ENCODE data around the gene THADA.

Gene THADA

DNA sequence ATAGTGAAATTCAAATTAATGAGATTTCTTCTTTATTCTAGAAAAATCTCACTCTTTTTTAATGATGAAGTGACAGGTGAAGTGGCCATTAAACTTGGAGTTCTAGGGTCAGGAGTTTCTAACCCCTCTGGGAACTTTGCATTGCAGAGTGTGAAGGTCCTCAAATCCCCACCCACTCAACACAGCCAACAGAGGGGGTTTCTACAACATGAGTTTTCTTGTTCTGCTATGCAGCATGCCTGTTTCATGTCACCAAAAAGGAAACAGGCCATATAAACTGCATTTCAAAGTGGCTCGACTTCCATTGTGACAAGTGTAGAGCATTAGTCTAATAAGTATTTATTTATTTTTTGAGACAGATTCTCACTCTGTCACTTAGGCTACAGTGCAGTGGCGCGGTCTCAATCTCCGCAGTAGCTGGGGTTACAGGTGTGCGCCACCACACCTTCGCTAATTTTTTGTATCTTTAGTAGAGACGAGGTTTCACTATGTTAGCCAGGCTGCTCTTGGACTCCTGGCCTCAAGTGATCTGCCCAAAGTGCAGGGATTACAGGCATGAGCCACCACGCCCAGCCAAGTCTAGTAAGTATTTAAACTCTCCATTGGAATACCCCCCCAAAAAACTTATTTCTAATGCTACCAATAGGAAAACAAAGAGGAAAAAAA, 223.3 kb downstream of the THADA start:
- DNase-seq = no peak

DNA sequence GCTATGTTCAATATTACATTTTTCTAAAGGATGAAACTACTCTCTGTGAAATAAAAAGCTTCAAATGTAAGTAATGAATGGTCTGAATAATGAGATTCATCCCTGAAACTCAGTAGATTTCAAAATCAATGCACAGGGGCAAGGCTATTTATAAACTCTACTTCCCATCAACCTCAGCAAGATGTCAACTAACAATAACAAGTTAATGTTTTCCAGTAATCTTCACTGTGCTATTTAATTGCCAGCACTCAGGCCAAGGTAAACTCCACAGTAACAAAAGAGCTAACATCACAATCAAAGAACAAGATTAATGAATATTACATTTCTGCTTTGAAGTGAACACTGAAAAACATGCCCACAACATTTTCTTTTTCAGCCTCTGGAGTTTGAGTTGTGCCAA, 225.1 kb downstream of the THADA start:
- peak; percentile 23 for DNase-seq

DNA sequence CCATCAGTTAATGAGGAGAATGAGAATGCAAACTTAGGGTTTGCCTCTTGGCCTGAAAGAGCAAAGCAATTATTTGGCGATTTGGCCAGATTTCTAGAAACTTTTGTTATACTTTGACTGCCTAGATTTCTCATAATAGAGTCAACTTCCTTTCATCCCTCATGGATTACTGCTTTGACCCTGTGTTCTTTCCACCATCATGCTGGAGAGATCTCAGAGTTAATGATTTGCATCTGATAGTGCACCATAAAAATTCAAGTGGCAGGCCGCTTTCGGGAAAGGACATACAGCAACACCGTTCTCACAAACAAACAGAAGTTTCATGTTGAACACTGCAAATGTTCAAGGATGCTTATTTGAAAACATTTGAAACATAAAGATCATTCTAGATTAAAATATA, 225.7 kb downstream of the THADA start:
- DNase-seq = no peak

DNA sequence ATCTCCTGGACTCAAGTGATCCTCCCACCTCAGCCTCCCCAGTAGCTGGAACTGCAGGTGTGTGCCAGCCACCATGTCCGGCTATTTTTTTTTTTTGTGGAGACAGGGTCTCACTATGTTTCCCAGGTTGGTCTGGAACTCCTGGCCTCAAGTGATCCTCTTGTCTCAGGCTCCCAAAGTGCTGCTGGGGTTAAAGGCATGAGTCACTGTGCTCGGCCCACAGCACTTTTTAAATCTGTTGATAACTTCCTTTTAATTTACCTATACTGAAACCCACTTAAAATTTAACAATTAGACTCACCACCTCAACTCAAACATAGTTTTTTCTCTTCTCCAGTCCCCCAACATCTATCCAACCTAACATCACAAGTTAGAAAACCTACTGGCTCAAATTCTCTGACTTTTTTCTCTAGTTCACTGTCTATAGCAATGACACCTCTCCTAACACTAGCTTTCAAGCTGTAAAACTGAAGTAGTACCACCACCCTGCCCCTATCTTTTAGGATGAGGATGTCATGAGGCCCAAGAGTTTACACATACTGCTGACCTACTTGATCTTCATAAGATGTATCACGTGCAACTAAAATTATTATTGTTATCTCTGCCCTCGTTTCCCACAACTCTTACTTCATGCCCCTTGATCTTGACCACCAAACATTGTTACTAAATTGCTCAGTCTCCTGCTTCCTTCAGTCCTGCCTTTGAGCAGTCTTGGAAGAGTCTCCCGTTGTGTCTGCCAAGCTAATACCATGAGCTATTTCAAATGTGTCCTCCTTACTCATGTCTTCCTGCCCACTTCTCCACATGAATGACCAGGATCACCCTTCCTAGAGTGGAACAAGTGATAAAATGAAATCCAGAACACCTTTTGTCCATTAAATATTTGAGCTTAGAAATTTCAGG, 227.1 kb downstream of the THADA start:
- DNase-seq = no peak

DNA sequence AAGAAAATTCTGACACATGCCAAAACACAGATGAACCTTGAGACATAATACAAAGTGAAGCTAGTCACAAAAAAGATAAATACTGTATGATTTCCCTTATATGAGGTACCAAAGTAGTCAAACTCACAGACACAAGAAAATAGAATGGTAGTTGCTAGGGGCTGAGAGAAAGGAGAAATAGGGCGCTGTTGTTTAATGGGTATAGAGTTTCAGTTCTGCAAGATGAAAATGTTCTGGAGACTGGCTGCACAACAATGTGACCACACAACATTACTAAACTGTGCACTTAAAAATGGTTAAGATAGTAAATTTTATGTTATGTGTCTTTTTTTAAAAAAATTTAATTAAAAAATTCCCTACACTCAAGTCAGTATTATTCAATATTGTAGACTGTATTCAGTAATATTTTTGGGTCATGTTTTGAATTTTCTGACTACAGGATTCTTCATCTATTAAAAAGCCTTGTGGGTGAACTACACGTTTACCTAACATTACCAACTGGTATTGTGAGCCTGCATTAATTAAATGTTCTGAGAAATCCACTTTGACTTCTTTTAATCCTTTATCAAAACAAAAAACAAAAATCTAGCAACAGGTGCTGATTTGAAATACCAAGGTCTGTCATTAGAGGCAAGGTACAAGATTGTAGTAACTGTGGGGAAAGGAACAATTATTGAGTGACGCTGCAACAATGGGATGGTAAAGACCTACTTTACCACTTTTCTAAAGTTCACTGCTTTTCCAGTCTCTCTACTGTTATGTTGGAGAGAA, 228.6 kb downstream of the THADA start:
- DNase-seq = no peak

DNA sequence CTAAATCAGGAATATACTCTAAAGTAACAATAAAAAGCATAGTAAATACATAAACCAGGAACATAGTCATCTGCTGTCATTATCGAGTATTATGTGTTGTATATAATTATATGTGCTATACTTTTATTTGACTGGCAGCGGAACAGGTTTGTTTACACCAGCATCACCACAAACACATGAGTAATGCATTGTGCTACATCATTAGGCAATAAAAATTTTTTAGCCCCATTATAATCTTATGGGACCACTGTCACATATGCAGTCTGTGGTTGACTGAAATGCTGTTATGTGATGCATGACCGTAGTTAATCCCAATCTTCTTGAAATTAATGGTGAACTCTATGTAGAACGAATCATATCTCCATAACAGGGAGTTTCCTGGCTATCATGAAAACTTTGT, 232.7 kb downstream of the THADA start:
- DNase-seq = no peak

DNA sequence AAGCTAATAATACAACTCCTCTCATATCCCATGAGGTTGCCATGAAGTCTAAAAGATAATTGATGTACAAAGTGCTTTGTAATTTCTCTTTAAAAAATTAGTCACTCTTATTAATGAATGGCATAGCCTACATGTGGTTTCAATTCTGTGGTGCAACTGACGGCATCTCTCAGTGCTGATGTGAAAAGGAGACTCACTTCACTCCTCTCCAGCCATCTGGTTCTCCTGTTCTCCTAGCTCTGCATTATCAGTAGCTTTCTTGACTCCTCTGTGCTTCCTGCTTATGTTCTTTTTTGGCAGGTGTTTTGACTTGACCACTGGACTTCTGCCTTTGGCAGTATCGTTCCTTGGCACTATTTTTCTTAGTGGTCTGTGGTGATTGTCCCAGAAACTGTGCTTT, 234.6 kb downstream of the THADA start:
- DNase-seq = no peak

DNA sequence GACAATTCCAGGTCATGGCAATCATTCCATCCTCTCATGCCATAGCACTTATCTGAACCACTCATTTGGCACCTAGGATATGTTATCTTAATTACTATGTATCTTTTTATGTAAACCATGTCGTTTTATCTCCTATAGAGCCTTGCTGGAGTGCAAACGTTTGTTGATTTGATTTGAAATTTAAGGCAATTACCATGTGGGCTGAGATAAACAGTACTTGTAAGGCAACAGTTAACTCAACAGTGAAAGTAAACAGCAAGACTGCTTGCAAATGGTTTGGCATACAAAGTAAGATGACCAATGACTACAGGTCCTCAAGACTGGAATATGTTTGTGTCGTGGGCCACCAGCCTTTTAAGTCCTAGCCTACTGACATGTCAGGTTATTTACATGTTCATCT, 235.7 kb downstream of the THADA start:
- no peak for DNase-seq

DNA sequence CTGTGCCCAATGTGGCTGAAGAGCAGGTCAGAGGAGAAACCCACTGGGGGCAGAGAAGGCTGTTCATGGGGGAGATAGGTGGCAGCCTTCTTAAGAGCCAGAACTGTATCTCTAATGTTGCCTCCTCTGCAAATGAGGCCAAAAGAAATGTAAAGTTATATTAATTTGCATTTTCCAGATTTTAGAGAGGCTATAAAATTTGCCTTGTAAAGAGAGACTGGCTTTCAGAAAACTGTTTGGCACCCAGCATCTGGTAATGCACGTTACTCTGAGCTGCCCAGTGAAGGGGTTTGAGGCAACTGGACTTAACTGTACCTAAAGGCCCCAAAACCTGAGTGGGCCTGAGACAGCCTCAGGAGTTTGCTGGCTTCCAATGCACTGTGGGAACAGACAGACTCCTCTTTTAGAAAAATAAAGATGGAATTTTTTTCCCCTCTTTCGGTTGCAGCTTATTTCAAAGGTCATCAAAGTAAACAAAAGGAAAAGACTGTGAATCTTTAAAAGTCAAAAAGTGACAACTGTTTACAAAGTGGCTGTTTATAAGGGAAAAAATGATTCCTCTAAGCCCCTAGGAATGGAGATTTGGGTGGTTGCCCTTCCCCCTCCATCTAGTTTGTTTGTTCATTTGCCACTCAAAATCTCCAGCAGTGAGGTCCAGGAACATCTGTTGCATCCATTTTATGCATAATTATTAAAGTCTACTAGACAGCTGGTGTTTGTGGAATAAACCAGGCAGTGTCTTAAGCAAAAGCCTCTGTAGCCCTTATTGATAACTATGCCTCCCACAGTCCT, 237.2 kb downstream of the THADA start:
- no peak for DNase-seq

DNA sequence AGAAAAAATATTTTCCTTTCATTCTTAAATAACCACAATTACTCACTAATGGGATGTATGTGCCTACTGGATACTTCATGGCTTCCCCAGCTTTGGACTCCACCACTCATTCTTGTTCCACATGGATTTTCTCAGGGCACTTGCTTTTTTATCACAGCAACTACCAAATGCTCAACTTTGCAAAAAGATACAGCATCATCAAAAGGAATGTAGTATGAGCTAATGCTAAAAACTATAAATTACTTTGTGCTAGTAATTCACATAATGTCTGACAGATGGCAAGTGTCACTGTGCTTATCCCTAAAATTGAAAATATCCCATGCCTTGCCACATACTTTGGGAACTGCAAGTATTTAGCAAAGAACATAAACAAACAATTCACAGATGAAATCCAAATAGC, 239.1 kb downstream of the THADA start:
- DNase-seq = no peak

DNA sequence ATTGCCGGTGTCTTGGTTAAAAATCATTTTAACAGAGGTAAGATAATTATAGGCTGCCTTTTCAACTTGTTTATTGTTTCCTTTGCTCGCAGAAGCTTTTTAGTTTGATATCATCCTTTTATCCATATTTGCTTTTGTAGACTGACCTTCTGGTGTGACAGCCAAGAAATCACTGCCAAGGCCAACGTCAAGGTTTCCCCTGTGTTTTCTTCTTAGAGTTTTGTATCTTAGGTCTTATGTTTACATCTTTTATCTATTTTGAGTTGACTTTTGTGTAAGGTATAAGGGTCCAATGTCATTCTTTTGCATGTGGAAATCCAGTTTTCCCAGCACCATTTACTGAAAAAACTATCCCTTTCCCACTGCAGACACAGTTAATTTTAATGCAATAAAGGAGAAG, 240.4 kb downstream of the THADA start:
- no peak for DNase-seq

DNA sequence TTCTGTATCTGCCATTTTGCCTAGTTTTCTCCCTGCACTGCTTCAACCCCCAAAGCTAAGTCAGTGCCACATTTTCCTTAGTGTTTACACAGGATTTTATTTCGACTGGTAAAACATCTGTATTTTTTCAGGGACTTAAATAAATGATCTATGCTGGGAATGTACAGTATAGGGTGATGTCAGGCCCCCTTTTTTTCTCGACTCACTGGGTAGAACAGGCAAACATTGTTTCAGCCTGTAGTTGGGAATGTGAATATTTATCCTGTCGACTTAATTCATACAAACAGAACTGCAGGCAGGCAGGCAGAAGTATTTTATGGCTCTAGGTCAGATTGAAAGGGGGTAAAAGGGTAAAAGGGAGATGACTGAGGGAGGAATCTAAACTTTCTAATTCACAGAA, 245.9 kb downstream of the THADA start:
- DNase-seq = no peak

DNA sequence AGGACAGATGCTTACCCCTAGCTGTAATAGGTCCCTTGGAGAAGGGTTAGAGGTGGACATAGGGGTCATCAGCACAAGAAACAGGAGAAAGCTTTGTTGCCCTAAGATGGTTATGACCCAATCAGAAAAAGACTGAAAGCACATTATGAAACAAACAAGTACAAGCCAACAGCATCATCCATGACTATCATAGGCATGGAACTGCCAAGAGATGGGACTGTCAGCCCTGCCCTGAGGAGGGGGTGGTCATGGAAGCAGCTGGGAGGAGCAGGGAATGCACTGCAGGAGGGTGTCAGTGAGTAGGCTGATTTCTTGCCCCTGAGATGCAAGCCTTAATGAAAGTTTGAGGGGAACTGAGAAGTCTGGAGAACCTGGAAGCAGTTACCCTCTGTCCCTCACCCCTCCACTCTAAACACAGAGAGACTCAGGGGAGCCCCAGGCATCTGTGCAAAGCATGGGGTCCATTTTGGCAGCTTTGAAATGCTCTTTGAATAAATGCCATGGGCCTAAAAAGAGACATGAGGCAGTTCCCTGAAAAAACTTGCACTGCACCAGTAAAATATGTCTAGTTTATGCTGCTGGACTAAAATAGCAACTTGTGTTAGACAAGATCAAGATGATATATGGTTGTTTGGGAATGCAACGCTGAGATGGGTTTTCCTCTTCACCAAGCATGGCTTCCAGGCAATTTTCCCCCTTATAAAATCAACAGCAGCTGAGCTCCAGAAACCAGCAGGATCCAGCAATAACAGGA, 246.8 kb downstream of the THADA start:
- no peak for DNase-seq

DNA sequence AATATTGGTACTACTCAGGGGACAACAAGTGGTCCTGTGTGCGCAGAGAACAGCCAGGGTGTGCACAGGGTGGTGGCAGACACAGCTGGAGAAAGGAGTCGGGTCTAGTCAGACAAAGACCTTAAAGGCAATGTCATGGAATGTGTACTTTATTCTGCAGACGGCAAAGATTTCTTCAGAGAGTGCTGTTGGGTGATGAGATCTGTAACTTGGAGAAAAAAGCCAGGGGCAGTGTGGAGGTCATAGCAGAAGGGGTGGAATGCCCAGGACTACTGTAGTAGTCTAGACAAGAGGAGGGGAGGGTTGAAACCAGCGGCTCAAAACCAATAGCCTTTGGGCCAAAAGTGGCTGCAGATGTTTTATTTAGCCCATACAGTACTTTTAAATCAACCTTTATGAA, 248.1 kb downstream of the THADA start:
- no peak for DNase-seq

DNA sequence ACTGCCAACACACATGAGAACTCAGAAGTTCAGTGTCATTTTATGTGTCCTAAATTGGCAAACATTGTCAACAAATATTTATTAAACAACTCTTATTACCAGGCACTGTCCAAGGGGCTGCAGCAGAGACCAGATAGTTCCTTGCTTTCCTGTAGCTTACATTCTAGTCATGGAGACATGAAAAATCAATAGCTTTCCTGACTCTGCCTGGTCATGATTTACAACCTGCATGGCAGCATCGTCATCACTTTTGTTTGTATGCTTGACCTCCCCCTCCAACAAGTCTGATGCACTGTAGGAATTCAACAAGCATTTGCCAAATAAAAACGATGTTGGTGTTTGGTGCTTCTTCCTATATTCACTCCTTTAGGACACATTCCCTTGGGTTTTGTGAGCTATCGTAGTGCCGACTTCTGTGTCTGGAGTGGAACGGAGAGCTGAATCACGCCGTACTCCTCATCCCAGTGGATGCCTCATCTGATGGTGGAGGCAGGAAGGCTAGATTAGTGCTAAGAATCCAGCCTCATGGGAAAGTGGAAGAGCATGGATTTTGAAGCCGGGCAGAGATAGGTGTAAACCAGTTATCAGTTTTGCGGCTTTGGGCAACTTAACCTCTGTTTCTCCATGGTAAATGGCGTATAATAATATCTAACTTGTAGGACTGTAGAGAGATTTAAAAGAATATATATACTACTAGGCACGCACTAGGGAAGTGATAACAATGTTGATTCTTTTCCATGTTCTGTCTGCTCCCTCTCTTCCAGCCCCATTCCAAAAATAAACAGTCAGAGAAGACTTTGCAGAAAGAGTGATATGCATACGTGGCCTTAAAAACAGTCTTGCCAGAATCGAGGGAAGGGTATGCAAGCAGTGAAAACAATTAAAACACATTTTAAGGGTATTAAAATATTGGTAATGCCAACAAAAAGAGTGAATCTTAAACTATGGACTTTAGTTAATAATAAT, 249.0 kb downstream of the THADA start:
- no peak for DNase-seq

DNA sequence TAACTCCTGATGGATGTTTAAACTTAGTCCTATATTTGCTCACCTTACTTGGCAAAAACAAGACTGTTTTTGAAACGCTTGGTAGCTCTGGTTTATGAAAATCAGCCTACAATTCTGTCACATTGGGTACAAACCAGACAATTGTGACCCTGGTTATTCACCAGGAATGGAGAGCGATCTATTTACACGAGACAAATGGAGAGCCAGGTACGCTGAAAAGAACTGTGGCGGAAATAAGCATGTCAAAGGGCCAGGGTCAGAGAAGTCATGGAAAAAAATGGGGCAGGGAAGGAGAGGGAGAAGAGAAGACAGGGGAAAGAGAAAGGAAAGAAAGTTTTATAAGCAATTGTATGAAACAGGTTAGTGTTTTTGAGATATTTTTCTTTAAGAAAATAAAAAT, 250.0 kb downstream of the THADA start:
- DNase-seq = no peak

DNA sequence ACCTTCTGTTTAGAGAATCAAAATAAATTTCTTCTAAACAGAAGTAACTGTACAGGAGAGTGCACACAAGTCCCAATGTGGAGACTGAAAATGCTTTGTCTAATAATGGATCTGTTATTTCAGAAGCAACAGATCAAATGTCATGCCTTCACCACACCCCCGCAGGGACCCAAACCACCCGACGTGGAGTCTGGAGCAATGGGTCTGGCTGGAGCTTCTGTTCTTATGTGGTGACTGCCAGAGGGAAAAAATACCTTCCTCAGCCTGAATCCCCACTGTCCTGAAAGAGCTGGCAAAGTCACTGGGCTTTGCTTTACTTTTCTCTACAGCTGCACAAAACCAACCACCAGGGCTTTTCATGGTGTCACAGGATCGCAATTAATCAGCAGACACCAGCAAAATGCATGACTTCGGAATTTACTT, 250.4 kb downstream of the THADA start:
- DNase-seq = no peak

DNA sequence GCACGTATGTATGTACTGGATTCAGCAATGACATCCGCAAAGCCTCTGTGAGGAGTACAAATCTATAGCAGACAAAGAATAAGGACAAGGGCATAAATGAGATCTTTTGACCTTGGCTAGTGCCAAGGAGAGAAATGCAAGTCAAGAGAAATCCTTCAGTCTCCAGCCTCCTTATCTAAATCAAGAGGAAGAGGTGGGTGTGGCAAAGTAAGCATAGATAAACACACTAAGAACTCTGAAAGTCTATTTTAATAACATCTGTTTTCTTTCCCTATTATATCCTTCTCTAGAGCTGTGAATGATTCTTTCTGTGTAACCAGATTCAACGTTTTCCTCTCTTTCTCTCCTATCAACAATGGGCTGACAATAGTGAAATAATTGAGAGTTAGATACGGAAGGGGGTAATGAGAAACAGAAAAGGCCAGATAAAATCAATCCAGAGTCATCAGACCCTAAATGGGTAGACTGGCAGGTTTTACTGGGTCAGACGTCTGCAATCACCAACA, 250.9 kb downstream of the THADA start:
- DNase-seq = no peak

DNA sequence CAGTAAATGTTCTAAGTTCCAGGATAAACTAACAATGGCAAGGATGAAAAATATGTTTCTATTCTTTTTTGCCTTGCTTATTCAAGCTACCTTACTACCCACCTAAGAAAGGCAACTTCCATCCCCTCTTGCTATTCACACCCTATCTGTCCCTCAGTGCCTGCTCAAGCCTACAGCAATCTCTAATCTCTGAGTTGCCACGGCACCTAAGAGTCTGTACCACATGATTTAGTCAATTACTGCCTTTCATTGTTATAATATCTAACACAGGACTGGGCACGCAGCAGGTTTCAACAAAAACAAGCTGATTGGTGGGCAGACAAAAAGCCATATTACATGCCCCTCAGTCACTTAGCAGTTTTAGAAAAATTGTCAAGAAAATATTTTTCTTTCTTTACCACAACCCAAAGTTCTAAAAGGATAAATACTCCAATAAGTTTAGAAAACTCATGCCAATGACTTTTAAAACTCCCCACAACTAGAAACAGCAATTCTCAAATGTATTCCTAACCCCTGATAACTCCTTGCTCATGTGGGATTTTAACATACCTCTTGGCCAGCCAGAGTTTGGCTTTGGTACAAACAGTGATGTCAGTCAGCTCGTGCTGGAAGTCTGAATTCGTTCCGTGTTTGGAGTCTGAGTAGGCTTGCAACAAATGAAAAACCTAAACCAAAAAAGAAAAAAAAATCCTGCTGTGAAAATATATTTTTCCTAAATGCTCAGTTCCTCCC, 252.1 kb downstream of the THADA start:
- DNase-seq = peak; percentile 34

Measured in NCI-H2029 (cell line).